PC-9 (cell line): Measurements from ENCODE around the gene DAPK1. TPM values are rescaled to one million over a fixed set of nuclear protein-coding genes. Genes with fewer than 3 reads are reported as not detected.

ENCODE experiments used
- BruUV-seq: library from RNA; stranded (reverse); fragments of 400-500 nt; replicated peaks from 2 replicates; lab custom pipeline; 2021; lab: Mats Ljungman, UMichigan
- CTCF ChIA-PET: fragments of 300-600 bp; sonication (Branson Sonifier 250); formaldehyde crosslinking; loops from one replicate; lab custom pipeline; 2022; ENCODE audit warnings: antibody characterized with exemption; lab: Charles Lee
- POLR2A ChIA-PET: fragments of 300-600 bp; sonication (Branson Sonifier 250); formaldehyde crosslinking; loops from one replicate; lab custom pipeline; 2022; ENCODE audit warnings: antibody characterized with exemption; ENCODE audit not compliant: unreplicated experiment; lab: Charles Lee
- DNase-seq, 2 experiments: peaks; one replicate each; pipeline versions ENCODE4 v3.0.0 to v3.0.0-alpha.2; 2015 to 2022; ENCODE audit warnings: mixed read lengths in 1 of 2
- H2AFZ ChIP-seq: fragments of 200-600 bp; sonication (generic); 2 replicates; pipeline ENCODE4 v1.8.1; 2017; ENCODE audit warnings: antibody characterized with exemption
- H3F3A ChIP-seq: fragments of 200-600 bp; sonication (generic); 2 replicates; pipeline ENCODE4 v1.8.1; 2017; ENCODE audit warnings: antibody characterized with exemption, mild to moderate bottlenecking, low read depth; ENCODE audit not compliant: insufficient read depth
- H3K27ac ChIP-seq: fragments of 200-600 bp; sonication (generic); 2 replicates; pipeline ENCODE4 v1.6.1; 2016; ENCODE audit warnings: mixed run types
- H3K27me3 ChIP-seq: fragments of 200-600 bp; sonication (generic); 2 replicates; pipeline ENCODE4 v1.6.1; 2016; ENCODE audit warnings: low read depth, mixed run types; ENCODE audit not compliant: insufficient read depth
- H3K36me3 ChIP-seq: fragments of 200-600 bp; sonication (generic); 2 replicates; pipeline ENCODE4 v1.6.1; 2016; ENCODE audit warnings: low read depth, mixed run types
- H3K4me1 ChIP-seq: fragments of 200-600 bp; sonication (generic); replicated peaks from 2 replicates; pipeline ENCODE4 v1.6.1; 2016; ENCODE audit warnings: mixed run types; ENCODE audit not compliant: insufficient read depth
- H3K4me2 ChIP-seq: fragments of 200-600 bp; sonication (generic); 2 replicates; pipeline ENCODE4 v1.6.1; 2017; ENCODE audit warnings: mixed run types
- H3K4me3 ChIP-seq: fragments of 200-600 bp; sonication (generic); 2 replicates; pipeline ENCODE4 v1.6.1; 2016; ENCODE audit warnings: mixed run types
- H3K79me2 ChIP-seq: fragments of 200-600 bp; sonication (generic); 2 replicates; pipeline ENCODE4 v1.6.1; 2017; ENCODE audit warnings: low read depth, mixed run types
- H3K9me2 ChIP-seq: fragments of 200-600 bp; sonication (generic); 2 replicates; pipeline ENCODE4 v1.8.1; 2017; ENCODE audit warnings: mild to moderate bottlenecking; ENCODE audit not compliant: insufficient read depth
- H3K9me3 ChIP-seq: fragments of 200-600 bp; sonication (generic); 2 replicates; pipeline ENCODE4 v1.8.1; 2016; ENCODE audit warnings: low read depth; ENCODE audit not compliant: insufficient read depth
- H4K20me1 ChIP-seq: fragments of 200-600 bp; sonication (generic); 2 replicates; pipeline ENCODE4 v1.8.1; 2017; ENCODE audit not compliant: insufficient read depth
- CTCF ChIP-seq: fragments of 200-600 bp; sonication (generic); conservative IDR thresholded peaks from 2 replicates; pipeline ENCODE4 v1.6.1; 2017; ENCODE audit warnings: mixed run types, antibody characterized with exemption, mild to moderate bottlenecking, moderate library complexity
- EZH2 ChIP-seq: fragments of 200-600 bp; sonication (generic); IDR thresholded peaks from 2 replicates; pipeline ENCODE4 v1.8.0; 2017; ENCODE audit warnings: antibody characterized with exemption, low read depth
- intact Hi-C: fragments of 100-400 bp; cut with micrococcal nuclease; formaldehyde crosslinking; loops from one replicate; pipeline ENCODE4 v1.10.0; 2022; ENCODE audit not compliant: unreplicated experiment
- total RNA-seq: library from RNA; stranded (reverse); gene quantifications from 2 replicates; pipeline ENCODE4 v1.2.3, GENCODE V29; 2021

The DAPK1 gene
- total RNA-seq, 1 experiment from 2014 or later, result 100 TPM

GRCh38 chr9:87746186-87746585 lies 248.5 kb downstream of the DAPK1 start:
- BruUV-seq, result no TSS peak
- Histone ChIP-seq H3K36me3 (no peaks in the 10 kb centered on the region), H3K4me3 (no peak overlapping the region), H2AFZ (no peak overlapping the region), H3K4me2 (no peak overlapping the region), H3K9me3 (peaks cover 16% of the 10 kb centered on the region), H3K9me2 (no peaks in the 10 kb centered on the region; the same call in 1 of the 2 replicates), H3K27me3 (no peaks in the 10 kb centered on the region), H3K4me1 (no peaks in the 10 kb centered on the region), H3K27ac (no peak overlapping the region), H4K20me1 (no peaks in the 10 kb centered on the region), H3F3A (no peaks in the 10 kb centered on the region), H3K79me2 (no peaks in the 10 kb centered on the region)
- TF ChIP-seq CTCF, result no peak
- no peak for TF ChIP-seq EZH2
- CTCF ChIA-PET, result no interaction called here
- intact Hi-C loops, result no loop called here
- POLR2A ChIA-PET, result no interaction called here
- DNase-seq, result no peak

DNA sequence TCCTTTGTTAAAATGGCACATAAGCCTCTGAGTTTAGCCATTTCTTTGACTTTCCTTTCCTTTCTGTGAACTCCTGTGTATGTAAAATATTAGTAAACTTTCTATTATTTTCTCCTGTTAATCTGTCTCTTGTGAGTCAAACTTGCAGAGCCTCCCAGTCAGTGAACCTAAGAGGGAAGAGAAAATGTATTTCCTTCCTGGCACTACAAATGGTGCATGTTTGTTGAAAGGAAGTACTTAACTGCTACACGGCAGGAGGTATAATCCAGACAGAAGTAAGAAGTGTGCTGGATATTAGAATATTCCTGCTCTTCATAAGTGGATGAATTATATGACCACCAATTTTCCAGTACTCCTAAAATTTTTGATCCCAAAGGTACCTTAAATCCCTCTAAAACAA lies 251.2 kb downstream of the DAPK1 start:
- ChIA-PET POLR2A (no interaction called here), CTCF (no interaction called here)
- Histone ChIP-seq H2AFZ (peak overlapping the region; percentile 20; the same call in 1 of the 2 replicates), H3K4me1 (no peaks in the 10 kb centered on the region), H3K9me3 (peaks cover 5% of the 10 kb centered on the region), H3K4me2 (no peak overlapping the region), H3K79me2 (no peaks in the 10 kb centered on the region), H3K4me3 (no peak overlapping the region), H4K20me1 (no peaks in the 10 kb centered on the region), H3K9me2 (no peaks in the 10 kb centered on the region; the same call in 1 of the 2 replicates), H3K27ac (no peak overlapping the region), H3K36me3 (no peaks in the 10 kb centered on the region), H3K27me3 (no peaks in the 10 kb centered on the region), H3F3A (no peaks in the 10 kb centered on the region)
- intact Hi-C loops, result no loop called here
- BruUV-seq, result no TSS peak
- DNase-seq, result no peak
- TF ChIP-seq CTCF, result no peak
- TF ChIP-seq EZH2, result no peak

DNA sequence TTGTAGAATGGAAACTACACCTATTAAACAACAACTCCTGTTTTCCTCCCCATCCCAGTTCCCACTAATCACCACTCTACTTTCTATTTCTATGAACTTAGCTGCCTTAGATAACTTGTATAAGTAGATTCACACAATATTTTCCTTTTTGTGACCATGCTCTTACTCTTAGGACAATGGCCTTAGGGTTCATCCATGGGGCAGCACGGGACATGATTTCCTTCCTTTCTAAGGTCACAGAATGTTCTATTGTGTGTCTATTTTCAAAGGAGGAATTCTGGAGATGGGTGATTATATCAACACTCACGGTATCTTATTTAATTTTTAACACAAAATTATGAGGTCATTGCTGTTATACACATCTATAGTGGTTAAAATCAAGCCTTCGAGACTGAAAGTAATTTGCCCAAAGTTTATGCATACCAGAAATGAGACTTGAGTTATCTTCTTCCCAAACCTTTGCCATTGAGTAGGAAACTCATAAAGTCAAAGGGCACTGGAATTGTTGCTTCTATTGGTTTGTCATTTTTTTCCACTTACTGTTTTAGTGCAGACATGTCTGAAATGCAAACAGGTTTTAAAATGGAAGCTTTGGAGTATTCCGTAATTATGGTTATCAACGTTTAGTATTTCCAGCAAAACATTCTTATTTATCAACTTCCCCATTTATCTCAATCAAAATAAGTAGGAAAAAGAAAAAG lies 251.8 kb downstream of the DAPK1 start:
- H2AFZ ChIP-seq, result 0 out of 2 replicates have a peak overlapping the region, but pooled peaks have one; percentile 20
- no peak overlapping the region for H3K4me2 ChIP-seq
- H3K79me2 ChIP-seq, result no peaks in the 10 kb centered on the region
- H3K27ac ChIP-seq, result no peak overlapping the region
- intact Hi-C loops, result no loop called here
- ChIA-PET POLR2A (no interaction called here), CTCF (no interaction called here)
- DNase-seq, result no peak
- no peak overlapping the region for H3K4me3 ChIP-seq
- no peaks in the 10 kb centered on the region; the same call in 1 of the 2 replicates for H3K9me2 ChIP-seq
- no TSS peak for BruUV-seq
- no peaks in the 10 kb centered on the region for H3F3A ChIP-seq
- no peaks in the 10 kb centered on the region for H3K4me1 ChIP-seq
- no peak for TF ChIP-seq EZH2
- TF ChIP-seq CTCF, result no peak
- H4K20me1 ChIP-seq, result no peaks in the 10 kb centered on the region
- H3K36me3 ChIP-seq, result no peaks in the 10 kb centered on the region
- H3K27me3 ChIP-seq, result no peaks in the 10 kb centered on the region
- H3K9me3 ChIP-seq, result no peaks in the 10 kb centered on the region; the same call in 1 of the 2 replicates
